DND-41 (cell line): ENCODE measurements around the gene ATP6V0E1.

ENCODE experiments used
- ATAC-seq: fragments of 200-7000 bp; cut with Tn5 transposase; 3 replicates; pipeline ENCODE4 v1.9.1; 2021; ENCODE audit warnings: low read depth; ENCODE audit not compliant: insufficient read depth
- DNase-seq: peaks from one replicate; pipeline ENCODE4 v3.0.0-alpha.2; 2020
- H2AFZ ChIP-seq: 2 replicates; pipeline ENCODE4 v1.6.0; 2012; ENCODE audit warnings: low read depth, low read length
- H3K27ac ChIP-seq: 2 replicates; pipeline ENCODE4 v1.5.1; 2012; ENCODE audit warnings: low read length, inconsistent platforms
- H3K27me3 ChIP-seq: fragments of 200-600 bp; sonication (generic); 2 replicates; pipeline ENCODE4 v1.6.0; 2012; ENCODE audit warnings: low read length, mild to moderate bottlenecking, inconsistent platforms; ENCODE audit not compliant: insufficient read depth, poor library complexity
- H3K36me3 ChIP-seq: 2 replicates; pipeline ENCODE4 v1.5.1; 2012; ENCODE audit warnings: low read length, inconsistent platforms; ENCODE audit not compliant: insufficient read depth
- H3K4me1 ChIP-seq: 2 replicates; pipeline ENCODE4 v1.5.1; 2012; ENCODE audit warnings: mild to moderate bottlenecking, low read length; ENCODE audit not compliant: insufficient read depth
- H3K4me2 ChIP-seq: 2 replicates; pipeline ENCODE4 v1.6.0; 2012; ENCODE audit warnings: mild to moderate bottlenecking, moderate library complexity, low read length, inconsistent platforms; ENCODE audit not compliant: insufficient read depth
- H3K4me3 ChIP-seq, 2 experiments: fragments of 200-600 bp in 1 of 2; shearing (Covaris generic) in 1 of 2; 2 replicates each; pipeline ENCODE4 v1.5.1; 2012 to 2016; ENCODE audit warnings: inconsistent platforms in 2 of 2, low read length in 2 of 2, mild to moderate bottlenecking in 2 of 2, low read depth in 1 of 2, moderate library complexity in 1 of 2
- H3K79me2 ChIP-seq: 2 replicates; pipeline ENCODE4 v1.6.0; 2012; ENCODE audit warnings: low read length, inconsistent platforms; ENCODE audit not compliant: insufficient read depth
- H3K9ac ChIP-seq: 2 replicates; pipeline ENCODE4 v1.6.0; 2012; ENCODE audit warnings: low read depth, mild to moderate bottlenecking, inconsistent platforms, low read length, moderate library complexity
- H3K9me3 ChIP-seq: 2 replicates; pipeline ENCODE4 v1.5.1; 2012; ENCODE audit warnings: low read length, moderate library complexity, mild to moderate bottlenecking, inconsistent platforms; ENCODE audit not compliant: insufficient read depth, severe bottlenecking
- H4K20me1 ChIP-seq: 2 replicates; pipeline ENCODE4 v1.6.0; 2012; ENCODE audit warnings: low read length; ENCODE audit not compliant: insufficient read depth
- EZH2 ChIP-seq: IDR thresholded peaks from 3 replicates; pipeline ENCODE4 v1.6.1; 2012; ENCODE audit warnings: borderline replicate concordance, low read depth, mild to moderate bottlenecking, moderate library complexity, low read length, inconsistent platforms; ENCODE audit not compliant: severe bottlenecking
- TF ChIP-seq, protein P1 (sequence below): IDR thresholded peaks from 2 replicates; pipeline ENCODE4 v1.5.1; 2012; ENCODE audit warnings: borderline replicate concordance, low read length, moderate library complexity, mild to moderate bottlenecking; ENCODE audit not compliant: poor library complexity, severe bottlenecking; ENCODE audit errors: extremely low read depth

ATP6V0E1 gene

DNA sequence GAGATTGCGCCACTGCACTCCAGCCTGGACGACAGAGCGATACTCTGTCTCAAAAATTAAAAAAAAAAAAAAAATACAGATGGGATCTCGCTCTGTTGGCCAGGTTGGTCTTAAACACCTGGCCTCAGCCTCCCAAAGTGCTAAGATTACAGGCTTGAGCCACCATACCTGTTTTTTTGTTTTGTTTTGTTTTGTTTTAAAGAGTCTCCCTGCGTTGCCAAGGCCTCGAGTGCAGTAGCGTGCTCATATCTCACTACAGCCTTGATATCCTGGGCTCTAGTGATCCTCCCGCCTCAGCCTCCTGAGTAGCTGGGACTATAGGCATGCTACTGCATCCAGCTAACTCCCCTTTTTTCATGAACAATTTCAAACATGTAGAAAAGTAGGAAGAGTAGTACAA, 7.2 kb downstream of the ATP6V0E1 start:
- Histone ChIP-seq H3K27ac (no peak overlapping the region), H4K20me1 (peaks cover 50% of the 10 kb centered on the region), H3K9ac (no peak overlapping the region), H3K4me1 (peaks cover 21% of the 10 kb centered on the region), H2AFZ (no peak overlapping the region), H3K4me2 (no peak overlapping the region), H3K27me3 (no peaks in the 10 kb centered on the region), H3K4me3 (no peak overlapping the region), H3K79me2 (peaks cover 94% of the 10 kb centered on the region), H3K36me3 (peaks cover 71% of the 10 kb centered on the region), H3K9me3 (no peaks in the 10 kb centered on the region)
- DNase-seq (no peak), ATAC-seq (no peak)
- TF ChIP-seq, protein P1, sequence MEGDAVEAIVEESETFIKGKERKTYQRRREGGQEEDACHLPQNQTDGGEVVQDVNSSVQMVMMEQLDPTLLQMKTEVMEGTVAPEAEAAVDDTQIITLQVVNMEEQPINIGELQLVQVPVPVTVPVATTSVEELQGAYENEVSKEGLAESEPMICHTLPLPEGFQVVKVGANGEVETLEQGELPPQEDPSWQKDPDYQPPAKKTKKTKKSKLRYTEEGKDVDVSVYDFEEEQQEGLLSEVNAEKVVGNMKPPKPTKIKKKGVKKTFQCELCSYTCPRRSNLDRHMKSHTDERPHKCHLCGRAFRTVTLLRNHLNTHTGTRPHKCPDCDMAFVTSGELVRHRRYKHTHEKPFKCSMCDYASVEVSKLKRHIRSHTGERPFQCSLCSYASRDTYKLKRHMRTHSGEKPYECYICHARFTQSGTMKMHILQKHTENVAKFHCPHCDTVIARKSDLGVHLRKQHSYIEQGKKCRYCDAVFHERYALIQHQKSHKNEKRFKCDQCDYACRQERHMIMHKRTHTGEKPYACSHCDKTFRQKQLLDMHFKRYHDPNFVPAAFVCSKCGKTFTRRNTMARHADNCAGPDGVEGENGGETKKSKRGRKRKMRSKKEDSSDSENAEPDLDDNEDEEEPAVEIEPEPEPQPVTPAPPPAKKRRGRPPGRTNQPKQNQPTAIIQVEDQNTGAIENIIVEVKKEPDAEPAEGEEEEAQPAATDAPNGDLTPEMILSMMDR, result no peak
- no peak for TF ChIP-seq EZH2

DNA sequence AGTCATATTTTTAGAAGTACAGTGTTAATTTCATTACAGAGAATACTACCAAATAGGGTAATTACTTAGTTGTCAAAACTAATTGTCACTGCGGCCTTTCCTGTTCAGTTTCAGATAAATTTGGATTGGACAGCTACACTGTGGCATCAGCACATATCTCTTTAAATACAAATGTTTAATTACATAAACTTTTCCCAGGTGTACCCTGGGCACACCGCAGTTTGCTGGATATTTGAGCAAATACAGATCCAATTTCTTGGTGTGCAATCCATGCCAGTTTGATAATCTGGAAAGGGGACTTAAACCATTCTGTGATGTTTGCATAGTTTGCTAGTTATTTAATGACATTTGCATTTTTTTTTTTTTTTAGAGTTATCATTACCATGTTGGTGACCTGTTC, 10.8 kb downstream of the ATP6V0E1 start:
- H3K4me3 ChIP-seq, result no peak overlapping the region
- H3K27ac ChIP-seq, result no peak overlapping the region
- H3K4me1 ChIP-seq, result peaks cover 3% of the 10 kb centered on the region; the same call in 1 of the 2 replicates
- no peaks in the 10 kb centered on the region for H3K9me3 ChIP-seq
- no peak overlapping the region for H2AFZ ChIP-seq
- no peaks in the 10 kb centered on the region for H3K27me3 ChIP-seq
- H4K20me1 ChIP-seq, result peaks cover 36% of the 10 kb centered on the region
- H3K4me2 ChIP-seq, result no peak overlapping the region
- ATAC-seq (no peak), DNase-seq (no peak)
- H3K36me3 ChIP-seq, result peaks cover 57% of the 10 kb centered on the region
- peaks cover 90% of the 10 kb centered on the region for H3K79me2 ChIP-seq
- no peak for TF ChIP-seq EZH2
- TF ChIP-seq, protein P1, result no peak
- no peak overlapping the region for H3K9ac ChIP-seq

DNA sequence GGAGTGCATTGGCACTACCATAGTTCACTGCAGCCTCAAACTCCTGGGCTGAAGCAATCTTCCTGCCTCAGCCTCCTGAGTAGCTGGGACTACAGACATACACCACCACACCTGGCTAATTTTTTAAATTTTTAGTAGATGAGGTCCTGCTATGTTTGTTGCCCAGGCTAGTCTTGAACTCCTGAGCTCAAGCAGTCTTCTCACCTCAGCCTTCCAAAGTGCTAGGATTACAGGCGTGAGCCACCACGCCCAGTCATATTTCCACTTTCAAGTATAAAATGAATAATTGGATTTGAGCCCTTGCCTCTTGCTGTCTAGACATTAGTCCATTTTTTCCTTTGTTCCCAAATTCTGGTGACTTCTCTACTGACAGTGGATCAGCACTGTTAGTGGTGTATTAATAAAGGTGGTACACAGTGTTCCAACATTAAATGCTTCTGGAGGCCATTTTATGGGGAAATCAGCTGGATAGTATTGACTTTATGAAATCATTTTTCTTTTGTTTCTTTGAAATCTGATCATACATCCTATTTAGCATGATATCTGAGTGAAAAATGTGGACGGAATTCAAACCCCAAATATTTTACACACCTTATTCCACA, 15.9 kb downstream of the ATP6V0E1 start:
- no peak overlapping the region for H3K4me2 ChIP-seq
- H3K9ac ChIP-seq, result no peak overlapping the region
- H3K79me2 ChIP-seq, result peaks cover 94% of the 10 kb centered on the region
- H3K4me1 ChIP-seq, result no peaks in the 10 kb centered on the region
- no peak overlapping the region for H2AFZ ChIP-seq
- peaks cover 28% of the 10 kb centered on the region for H3K36me3 ChIP-seq
- TF ChIP-seq, protein P1, result no peak
- no peak for TF ChIP-seq EZH2
- H3K4me3 ChIP-seq, result no peak overlapping the region
- DNase-seq (no peak), ATAC-seq (no peak)
- H4K20me1 ChIP-seq, result peaks cover 46% of the 10 kb centered on the region
- no peaks in the 10 kb centered on the region for H3K9me3 ChIP-seq
- H3K27me3 ChIP-seq, result no peaks in the 10 kb centered on the region
- no peak overlapping the region for H3K27ac ChIP-seq
